Mucosa of stomach (tissue), 1 donor: ENCODE data around the gene NCSTN.
"Not testable (repeated sequence)": the region's sequence is repeated elsewhere in the genome, so short reads cannot be mapped to it uniquely, and the experiment has no call there.

Experiments
- H3K27me3 ChIP-seq: one replicate; pipeline ENCODE4 v1.7.0; 2013; ENCODE audit warnings: mild to moderate bottlenecking, low read length; ENCODE audit not compliant: control insufficient read depth, insufficient read depth
- H3K36me3 ChIP-seq: one replicate; pipeline ENCODE4 v1.7.0; 2013; ENCODE audit warnings: low read length; ENCODE audit not compliant: control insufficient read depth, insufficient read depth
- H3K4me1 ChIP-seq: one replicate; pipeline ENCODE4 v1.7.0; 2013; ENCODE audit warnings: mild to moderate bottlenecking, low read length; ENCODE audit not compliant: control insufficient read depth, insufficient read depth
- H3K4me3 ChIP-seq: one replicate; pipeline ENCODE4 v1.7.0; 2013; ENCODE audit warnings: low read length
- H3K9ac ChIP-seq: one replicate; pipeline ENCODE4 v1.7.0; 2013; ENCODE audit warnings: mild to moderate bottlenecking, low read length, moderate library complexity
- H3K9me3 ChIP-seq: one replicate; pipeline ENCODE4 v1.7.0; 2013; ENCODE audit warnings: mild to moderate bottlenecking, low read length, moderate library complexity; ENCODE audit not compliant: control insufficient read depth
- donor health status: Pancreatic carcinoma.

NCSTN gene

DNA sequence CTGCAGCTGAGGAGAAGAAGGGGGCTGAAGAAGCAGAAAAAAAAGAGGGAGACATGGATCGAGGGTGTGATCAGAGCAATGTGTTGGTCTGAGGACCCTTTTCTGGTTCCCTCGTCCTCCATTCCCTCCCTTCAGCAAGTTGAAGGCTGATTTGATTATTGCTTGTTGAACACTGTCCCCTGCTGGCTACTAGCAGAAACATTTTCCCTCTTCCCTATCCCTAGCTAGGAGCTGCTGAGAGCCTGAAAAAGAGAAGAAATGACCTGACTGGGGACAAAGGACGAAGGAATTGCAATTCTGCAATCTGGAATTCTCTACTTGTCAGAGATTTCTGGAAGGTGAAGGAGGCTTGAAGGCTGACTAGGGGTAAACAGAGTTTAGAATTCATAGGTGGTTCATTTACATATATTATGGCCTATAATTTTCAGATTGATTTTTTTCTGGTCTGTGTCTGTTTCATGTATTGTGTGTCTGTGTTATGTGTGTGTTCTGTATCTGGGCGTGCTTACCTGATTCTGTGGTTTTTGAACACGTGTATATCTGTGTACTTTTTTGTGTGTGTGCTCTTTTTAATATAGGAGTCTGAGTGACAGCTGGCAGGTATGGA, 33.4 kb downstream of the NCSTN start:
- Histone ChIP-seq H3K4me3 (no peak overlapping the region), H3K4me1 (peaks cover 11% of the 10 kb centered on the region), H3K36me3 (no peaks in the 10 kb centered on the region), H3K27me3 (peaks cover 6% of the 10 kb centered on the region), H3K9me3 (no peaks in the 10 kb centered on the region), H3K9ac (no peak overlapping the region)

DNA sequence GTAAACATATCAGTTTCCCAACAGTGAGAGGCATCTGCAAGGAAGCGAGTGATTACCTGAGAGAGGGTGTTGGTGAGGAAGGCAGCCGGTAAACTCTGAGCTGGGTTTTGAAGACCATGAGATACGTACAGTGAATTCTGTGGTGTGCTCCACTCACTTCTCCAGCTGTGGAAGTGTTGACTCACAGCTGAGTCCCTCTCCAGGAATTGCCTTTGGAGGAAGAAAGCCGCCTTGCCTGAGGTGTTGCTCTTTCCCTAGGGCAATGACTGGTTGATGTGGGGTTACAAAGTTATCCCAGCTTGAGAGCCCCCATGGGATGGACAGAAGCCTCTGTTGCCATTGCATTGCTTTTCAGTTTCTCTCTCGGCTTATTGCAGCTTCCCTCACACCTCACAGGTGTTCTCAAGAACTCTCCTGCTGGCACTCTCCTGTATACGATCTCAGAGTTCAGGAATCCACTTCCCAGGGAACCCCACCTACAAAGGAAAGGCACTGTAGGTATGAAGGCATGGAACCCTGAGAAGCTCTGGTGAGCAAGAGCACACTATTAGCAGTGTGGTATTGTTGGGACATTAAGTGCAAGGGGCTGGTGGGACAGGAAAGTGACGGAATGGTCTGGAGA, 34.5 kb downstream of the NCSTN start:
- H3K9me3 ChIP-seq: no peaks in the 10 kb centered on the region
- peaks cover 11% of the 10 kb centered on the region for H3K4me1 ChIP-seq
- peaks cover 6% of the 10 kb centered on the region for H3K27me3 ChIP-seq
- no peak overlapping the region for H3K9ac ChIP-seq
- no peaks in the 10 kb centered on the region for H3K36me3 ChIP-seq
- no peak overlapping the region for H3K4me3 ChIP-seq

DNA sequence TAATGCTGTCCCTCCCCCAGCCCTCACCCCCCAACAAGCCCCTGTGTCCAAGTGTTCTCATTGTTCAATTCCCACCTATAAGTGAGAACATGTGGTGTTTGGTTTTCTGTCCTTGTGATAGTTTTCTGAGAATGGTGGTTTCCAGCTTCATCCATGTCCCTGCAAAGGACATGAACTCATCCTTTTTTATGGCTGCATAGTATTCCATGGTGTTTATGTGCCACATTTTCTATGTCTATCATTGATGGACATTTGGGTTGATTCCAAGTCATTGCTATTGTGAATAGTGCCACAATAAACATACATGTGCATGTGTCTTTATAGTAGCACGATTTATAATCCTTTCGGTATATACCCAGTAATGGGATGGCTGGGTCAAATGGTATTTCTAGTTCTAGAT, 41.6 kb downstream of the NCSTN start:
- H3K9ac ChIP-seq, H3K4me3 ChIP-seq, H3K36me3 ChIP-seq, H3K27me3 ChIP-seq, H3K9me3 ChIP-seq, H3K4me1 ChIP-seq: not testable (repeated sequence)

DNA sequence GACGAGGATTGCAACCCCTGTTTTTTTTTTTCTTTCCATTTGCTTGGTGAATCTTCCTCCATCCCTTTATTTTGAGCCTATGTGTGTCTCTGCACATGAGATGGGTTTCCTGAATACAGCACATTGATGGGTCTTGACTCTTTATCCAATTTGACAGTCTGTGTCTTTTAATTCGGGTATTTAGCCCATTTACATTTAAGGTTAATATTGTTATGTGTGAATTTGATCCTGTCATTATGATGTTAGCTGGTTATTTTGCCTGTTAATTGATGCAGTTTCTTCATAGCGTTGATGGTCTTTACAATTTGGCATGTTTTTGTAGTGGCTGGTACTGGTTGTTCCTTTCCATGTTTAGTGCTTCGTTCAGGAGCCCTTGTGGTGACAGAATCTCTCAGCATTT, 45.2 kb downstream of the NCSTN start:
- not testable (repeated sequence) for H3K9ac ChIP-seq, H3K36me3 ChIP-seq, H3K4me1 ChIP-seq, H3K27me3 ChIP-seq, H3K4me3 ChIP-seq, H3K9me3 ChIP-seq

DNA sequence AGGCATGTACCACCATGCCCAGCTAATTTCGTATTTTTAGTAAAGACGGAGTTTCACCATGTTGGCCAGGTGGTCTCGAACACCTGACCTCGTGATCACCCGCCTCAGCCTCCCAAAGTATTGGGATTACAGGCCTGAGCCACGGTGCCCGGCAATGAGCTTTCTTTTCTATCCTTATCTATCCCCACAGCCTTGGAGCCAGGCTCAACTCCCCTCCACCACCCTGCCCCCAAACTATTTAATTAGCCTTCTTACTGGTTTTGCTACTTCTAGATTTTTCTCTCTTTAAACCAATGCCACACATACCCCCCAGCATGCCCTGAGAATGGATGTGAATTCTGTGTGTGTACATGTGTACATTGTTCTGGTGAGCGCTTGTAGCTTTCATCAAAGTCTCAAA, 51.5 kb downstream of the NCSTN start:
- Histone ChIP-seq H3K9ac (no peak overlapping the region), H3K4me1 (no peaks in the 10 kb centered on the region), H3K36me3 (no peaks in the 10 kb centered on the region), H3K9me3 (no peaks in the 10 kb centered on the region), H3K27me3 (peaks cover 4% of the 10 kb centered on the region), H3K4me3 (no peak overlapping the region)

DNA sequence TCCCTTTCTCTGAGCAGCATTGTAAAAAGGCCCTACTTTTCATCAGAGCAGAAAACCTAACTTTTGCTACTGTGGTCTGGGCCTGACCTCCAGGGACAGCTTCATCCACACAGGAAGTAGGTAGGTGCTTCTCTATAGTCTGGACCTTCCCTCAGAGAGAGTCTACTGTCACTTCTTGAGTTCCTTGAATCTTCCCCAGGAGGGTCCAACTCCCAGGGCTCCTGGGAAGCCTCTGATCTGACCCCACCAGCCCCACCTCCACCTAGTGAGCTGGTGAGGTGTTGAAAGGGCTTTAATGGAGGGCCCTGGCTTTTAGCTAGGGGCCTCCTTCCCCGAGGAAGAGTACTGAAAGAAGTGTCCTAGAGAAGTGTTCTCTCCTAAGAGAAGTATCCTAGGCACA, 54.5 kb downstream of the NCSTN start:
- H3K4me1 ChIP-seq: peaks cover 12% of the 10 kb centered on the region
- H3K9me3 ChIP-seq: no peaks in the 10 kb centered on the region
- H3K4me3 ChIP-seq: no peak overlapping the region
- H3K36me3 ChIP-seq: no peaks in the 10 kb centered on the region
- H3K9ac ChIP-seq: no peak overlapping the region
- peaks cover 14% of the 10 kb centered on the region for H3K27me3 ChIP-seq

DNA sequence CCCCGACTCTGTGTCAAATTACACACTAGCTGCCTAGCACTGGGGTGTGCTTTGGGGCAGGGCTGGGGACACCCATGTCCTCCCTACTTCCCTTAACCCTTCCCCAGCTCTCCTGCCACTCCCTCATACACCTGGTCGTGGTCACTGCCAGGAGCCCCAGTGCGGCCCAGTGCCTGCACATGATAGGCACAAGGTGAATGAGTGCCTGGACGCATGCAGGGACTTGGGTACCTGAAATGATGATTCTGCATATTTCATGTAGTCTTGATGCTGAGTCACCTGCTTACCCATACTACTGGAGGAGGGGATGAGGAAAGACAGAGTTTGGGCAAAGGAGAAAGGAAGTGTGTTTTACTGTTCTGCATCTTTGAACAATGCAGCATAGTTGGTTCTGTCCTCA, 55.6 kb downstream of the NCSTN start:
- Histone ChIP-seq H3K36me3 (no peaks in the 10 kb centered on the region), H3K9me3 (no peaks in the 10 kb centered on the region), H3K27me3 (peaks cover 14% of the 10 kb centered on the region), H3K4me1 (peaks cover 12% of the 10 kb centered on the region), H3K4me3 (no peak overlapping the region), H3K9ac (no peak overlapping the region)

DNA sequence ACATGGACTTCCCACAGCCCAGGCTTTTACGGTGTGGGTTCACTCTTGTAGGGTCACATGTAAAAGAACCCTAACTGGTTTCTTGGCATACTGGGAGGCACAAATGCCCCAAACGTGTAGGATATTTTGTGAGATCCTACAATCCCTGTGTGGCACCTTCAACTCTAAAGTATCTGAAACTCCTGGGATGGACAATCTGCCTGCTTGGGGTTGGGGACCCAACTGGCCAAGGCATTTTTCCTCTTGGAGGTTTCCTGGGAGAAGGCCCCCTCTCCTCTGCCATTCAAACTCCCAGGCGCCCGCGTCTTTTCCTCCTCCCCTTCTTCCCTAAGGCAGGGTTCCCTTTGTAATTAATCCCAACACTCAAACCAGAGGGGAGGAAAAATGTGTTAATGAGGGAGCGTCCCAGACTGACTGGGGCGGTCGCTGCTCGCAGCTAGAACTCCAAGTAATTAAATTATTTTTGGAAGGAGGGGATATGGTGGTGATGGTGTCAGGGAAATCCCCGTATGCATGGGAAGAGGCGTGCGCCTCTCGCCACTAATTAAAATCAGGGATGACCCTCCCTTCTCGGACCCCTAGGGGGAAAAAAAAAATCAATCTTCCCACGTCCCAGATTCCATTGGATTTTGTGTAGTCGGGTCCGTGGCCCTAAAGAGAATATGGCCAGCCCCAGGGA, 56.5 kb downstream of the NCSTN start:
- Histone ChIP-seq H3K9me3 (no peaks in the 10 kb centered on the region), H3K36me3 (no peaks in the 10 kb centered on the region), H3K4me3 (no peak overlapping the region), H3K4me1 (peaks cover 12% of the 10 kb centered on the region), H3K27me3 (peaks cover 14% of the 10 kb centered on the region), H3K9ac (peak overlapping the region; percentile 77)

DNA sequence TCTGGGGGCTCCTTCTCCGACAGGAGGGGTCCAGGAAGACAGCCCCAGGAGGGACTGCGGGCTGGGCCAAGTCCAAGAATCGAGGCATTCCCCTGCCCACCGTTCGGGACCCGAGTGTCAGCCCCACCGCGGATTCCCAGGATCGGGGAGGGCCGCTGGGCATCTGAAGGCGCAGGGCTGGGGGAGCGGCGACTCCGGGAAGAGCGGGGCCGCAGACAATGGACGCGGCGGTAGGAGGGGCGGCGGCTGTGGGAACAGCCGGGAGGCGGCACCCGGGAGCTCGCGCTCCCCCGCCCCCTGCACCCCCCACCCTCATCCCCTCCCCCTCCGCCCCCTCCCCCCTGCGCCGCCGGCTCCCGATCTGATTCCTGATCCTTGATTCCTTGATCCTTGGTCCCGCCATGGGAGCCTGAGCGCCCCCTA, 57.1 kb downstream of the NCSTN start, which contains the start of gene VANGL2:
TSS of gene VANGL2 (plus strand) at position 342 of the 423 bp plus-strand sequence. CDS start 15,274 bp downstream, outside the sequence.
- Histone ChIP-seq H3K36me3 (no peaks in the 10 kb centered on the region), H3K4me1 (peaks cover 12% of the 10 kb centered on the region), H3K9me3 (no peaks in the 10 kb centered on the region), H3K27me3 (peaks cover 14% of the 10 kb centered on the region), H3K4me3 (peak within 1 kb of the TSS; percentile 40), H3K9ac (peak within 1 kb of the TSS; percentile 80)

DNA sequence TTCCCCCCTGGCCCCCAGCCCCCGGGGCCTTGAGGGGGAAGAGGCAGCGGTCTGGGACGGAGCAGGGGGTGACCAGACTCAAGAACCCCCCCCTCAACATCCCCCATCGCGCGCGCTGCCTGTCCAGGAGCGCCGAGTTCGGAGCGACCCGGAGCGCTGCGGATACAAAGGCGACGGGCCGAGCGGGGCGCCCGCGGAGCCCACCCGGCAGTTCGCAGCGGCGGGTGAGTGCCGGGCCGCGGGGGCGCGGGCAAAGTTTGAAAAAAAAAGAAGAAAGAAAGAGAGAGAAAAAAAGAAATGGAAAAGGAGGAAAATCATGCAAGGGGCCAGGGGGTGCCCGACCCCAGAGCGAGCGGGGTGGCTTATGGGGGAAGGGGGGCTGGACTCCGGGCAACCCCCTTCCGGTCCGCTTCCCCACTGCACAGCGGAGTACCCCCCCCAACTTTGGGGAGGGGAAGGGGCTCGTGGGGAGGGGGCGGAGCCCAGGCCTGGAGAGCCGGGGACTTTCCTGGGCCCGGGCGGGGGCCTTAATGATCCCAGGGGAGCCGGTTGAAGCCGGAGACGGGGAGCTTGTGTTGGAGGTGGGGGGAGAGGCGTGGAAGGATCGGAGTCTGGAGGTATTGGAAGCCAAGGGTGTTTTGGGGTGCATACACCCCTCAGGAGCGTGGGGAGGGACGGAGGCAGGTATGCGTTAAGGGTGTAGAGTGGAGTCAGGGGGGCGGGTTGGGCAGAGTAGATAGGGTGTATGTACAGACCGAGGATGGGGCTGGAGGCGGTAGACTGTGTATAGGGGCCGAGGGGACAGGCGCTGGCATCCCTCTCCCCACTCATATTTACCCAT, 57.7 kb downstream of the NCSTN start:
- Histone ChIP-seq H3K27me3 (peaks cover 14% of the 10 kb centered on the region), H3K9me3 (no peaks in the 10 kb centered on the region), H3K4me3 (peak overlapping the region; percentile 40), H3K4me1 (peaks cover 14% of the 10 kb centered on the region), H3K9ac (peak overlapping the region; percentile 80), H3K36me3 (no peaks in the 10 kb centered on the region)

DNA sequence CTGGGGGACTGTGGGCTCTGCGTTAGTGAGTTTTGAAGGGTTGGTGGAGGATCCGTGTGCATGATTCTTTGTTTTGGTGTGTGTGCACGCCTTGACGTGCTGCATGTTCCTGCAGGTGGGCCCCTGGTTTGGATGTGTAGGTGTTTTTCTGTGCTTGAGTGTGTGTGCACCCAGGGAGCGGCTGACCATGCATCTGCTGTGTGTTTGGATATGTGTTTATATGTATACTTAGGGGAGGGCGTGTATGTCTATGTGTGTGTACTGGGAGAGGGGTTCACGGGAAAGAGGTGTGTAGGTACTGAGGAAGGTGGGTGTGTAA, 58.3 kb downstream of the NCSTN start:
- Histone ChIP-seq H3K27me3 (peaks cover 14% of the 10 kb centered on the region), H3K9me3 (no peaks in the 10 kb centered on the region), H3K4me3 (peak overlapping the region; percentile 40), H3K4me1 (peaks cover 20% of the 10 kb centered on the region), H3K36me3 (no peaks in the 10 kb centered on the region), H3K9ac (peak overlapping the region; percentile 80)
